Activated CD4-positive, alpha-beta T cell treated with anti-CD3 and anti-CD28 coated beads, Interleukin-2, amount 50 U/mL, for 1 hour (primary cell): ENCODE data around the gene NCOA3.

Source experiments
- DNase-seq: peaks from one replicate; pipeline ENCODE4 v3.0.0-alpha.2; 2020

NCOA3 gene

DNA sequence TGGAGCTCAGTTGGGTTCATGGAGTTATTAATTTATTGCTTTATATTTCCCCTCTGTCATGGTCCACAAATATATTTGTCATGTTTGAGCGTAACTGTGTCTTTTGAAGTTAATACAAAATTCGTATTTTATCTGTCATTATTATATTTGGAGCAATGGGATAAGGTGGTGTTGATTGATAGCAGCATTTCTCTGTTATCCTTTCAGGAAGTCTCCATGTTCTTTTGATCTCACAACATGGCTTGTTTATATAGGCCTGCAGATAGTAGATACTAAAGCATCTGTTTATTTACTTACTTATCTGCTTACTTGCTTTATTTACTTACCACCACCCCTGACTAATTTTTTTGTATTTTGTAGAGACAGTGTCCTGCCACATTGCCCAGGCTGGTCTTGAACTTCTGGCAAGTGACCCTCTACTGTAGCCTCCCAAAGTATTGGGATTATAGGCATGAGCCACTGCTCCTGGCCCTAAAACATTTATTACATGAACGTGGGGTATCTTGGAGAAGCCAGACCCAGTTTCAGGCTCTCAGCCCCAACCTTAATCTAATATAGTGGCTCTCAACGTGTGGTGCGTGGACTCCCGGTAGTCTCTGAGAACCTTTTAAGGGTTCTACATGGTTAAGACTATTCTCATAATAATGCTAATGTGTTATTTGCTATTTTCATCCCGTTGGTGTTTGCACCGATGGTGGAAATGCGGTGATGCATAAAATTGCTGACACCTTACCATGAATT, 104.2 kb downstream of the NCOA3 start:
- no peak for DNase-seq

GRCh38 chr20:47606414-47606982, 104.8 kb downstream of the NCOA3 start:
- no peak for DNase-seq

- no peak for DNase-seq
Observed at GRCh38 chr20:47606983-47607613, 105.4 kb downstream of the NCOA3 start.

GRCh38 chr20:47609001-47609400, 107.3 kb downstream of the NCOA3 start:
- DNase-seq, result no peak

DNA sequence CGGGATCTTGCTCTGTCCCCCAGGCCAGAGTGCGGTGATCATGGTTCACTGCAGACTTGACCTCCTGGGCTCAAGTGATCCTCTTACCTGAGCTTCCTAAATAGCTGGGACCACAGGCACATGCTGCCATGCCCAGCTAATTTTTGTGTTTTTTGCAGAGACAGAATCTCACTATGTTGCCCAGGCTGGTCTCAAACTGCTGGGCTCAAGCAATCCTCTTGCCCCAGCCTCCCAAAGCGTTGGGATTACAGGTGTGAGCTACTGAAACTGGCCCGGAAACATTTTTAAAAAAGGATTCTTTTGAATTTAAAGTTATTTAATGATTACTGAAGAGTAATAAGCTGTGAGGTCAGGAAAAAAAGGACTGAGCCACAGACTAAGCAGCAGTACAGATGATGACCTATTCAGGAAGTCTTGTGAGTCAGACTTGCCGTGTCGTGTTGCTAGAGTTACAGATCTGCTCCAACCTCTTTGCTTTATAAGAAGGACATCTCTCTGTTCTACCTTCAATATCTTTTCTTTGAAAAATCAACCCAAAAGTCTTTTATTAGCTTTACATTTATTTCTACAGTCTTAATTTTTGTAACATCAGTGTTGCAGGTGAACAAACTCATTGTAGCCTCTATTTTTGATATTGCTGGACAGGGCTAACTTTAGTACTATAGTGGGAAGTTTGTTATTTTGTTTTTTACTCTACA, 108.7 kb downstream of the NCOA3 start:
- peak; percentile 72 for DNase-seq

DNA sequence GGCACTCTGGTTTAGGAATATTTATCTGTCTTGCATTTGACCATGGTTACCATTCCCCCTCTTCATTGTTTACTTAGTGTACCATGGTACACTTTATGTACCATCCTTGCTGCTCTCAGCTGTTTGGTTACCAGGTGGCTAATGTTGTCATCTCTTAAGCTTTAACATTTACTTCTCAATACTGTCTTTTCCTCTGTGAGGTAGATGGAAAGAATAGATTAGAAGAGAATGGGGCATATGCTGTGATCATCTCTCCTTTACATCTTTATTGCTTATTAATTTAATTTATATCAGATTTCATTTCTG, 109.2 kb downstream of the NCOA3 start:
- DNase-seq, result no peak

GRCh38 chr20:47611785-47612184, 110.1 kb downstream of the NCOA3 start:
- DNase-seq, result no peak

- DNase-seq, result no peak
Observed at GRCh38 chr20:47612670-47613069, 111.0 kb downstream of the NCOA3 start.

DNA sequence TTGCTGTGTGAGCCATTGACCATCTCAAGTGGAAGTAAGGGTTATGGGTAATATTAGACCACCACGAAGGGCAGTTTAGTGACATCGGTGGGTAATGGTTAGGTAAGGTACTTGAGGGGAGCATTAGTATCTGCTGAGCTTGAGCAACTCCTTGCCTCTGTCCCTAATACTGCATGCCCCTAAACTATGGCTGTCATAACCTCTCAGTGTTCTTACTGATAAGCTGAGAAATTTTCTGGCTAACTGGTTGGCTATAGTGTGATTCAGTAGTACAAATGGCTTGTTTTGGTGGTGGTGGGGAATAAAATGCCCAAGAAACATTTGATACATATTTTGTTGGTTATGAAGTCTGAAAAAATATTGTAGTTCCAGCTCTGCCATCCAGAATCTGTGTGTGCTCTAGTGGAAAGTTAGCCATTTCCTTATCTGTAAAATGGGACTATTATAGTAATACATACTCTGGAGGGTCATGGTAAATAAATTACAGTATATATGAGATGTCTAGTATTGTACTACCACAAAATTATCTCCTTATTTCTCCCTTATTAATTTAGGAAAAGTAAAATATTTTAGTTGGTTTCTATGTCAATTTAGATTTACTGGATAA, 113.1 kb downstream of the NCOA3 start:
- no peak for DNase-seq

DNA sequence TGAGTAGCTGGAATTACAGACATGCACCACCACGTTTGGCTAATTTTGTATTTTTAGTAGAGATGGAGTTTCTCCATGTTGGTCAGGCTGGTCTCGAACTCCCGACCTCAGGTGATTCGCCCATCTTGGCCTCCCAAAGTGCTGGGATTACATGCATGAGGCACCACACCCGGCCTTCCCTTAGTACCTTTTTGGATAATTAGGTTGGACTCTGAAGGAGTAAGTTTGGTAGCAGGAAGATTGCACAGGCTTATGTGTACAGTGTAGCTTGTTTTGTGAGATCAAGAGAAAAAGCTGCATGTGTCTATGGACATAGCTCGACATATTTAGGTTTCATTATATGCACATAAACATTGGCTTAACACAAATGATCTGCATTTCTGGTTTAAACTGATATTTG, 116.8 kb downstream of the NCOA3 start:
- DNase-seq, result no peak

DNA sequence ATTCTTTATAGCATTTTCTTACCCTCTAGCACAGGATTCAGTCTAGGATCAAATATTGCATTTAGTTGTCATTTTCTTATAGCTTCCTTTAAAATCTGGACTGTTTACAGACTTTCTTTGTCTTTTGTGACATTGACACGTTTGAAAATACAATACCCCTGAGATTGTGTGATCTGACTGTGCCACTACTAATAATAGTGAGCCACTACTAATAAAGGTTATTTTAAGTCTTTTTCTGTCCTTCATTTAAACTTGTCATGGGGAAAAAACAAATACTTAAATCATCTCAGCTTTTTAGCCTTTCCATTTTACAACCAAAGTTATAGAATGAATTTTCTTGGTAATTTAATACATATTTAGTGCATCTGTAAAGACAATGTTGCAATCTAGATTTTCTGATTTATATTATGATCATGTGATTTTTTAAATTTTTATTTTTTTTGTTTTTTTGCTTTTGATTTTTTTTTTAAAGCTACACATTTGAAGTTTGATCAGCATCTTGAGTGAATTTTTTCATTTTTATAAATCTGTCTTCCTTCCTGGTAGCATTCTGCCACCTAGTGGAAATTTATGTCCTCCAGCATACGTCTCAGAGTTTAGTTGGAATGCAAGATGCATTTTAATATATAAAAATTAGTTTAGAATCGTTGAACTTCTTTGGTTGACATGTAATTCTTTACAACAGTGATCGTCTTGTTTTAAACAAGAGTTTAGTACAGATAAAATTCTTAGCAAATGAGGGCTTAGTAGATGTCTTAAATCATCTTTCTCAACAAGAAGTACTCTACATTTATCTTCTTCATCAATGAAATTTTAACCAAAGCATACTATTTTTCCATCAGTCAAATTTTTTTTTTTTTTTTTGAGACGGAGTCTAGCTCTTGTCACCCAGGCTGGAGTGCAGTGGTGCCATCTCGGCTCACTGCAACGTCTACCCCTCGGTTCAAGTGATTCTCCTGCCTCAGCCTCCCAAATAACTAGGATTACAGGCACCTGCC, 119.4 kb downstream of the NCOA3 start:
- no peak for DNase-seq

GRCh38 chr20:47622118-47622665, 120.5 kb downstream of the NCOA3 start:
- DNase-seq, result no peak

GRCh38 chr20:47623206-47623605, 121.5 kb downstream of the NCOA3 start:
- no peak for DNase-seq

DNA sequence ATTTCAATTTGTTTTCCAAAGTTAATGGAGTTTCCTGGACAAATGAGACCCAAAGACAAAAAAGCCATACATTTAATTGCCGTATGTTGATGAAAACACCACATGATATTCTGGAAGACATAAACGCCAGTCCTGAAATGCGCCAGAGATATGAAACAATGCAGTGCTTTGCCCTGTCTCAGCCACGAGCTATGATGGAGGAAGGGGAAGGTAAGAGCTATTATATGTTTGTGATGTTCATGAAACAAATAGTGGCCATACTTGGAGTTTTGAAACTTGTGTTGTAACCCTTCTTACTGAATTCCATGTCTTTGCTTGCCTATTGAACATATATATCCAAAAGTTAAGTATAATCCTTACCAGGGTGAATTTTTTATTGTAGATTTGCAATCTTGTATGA, 125.9 kb downstream of the NCOA3 start:
- DNase-seq, result no peak

DNA sequence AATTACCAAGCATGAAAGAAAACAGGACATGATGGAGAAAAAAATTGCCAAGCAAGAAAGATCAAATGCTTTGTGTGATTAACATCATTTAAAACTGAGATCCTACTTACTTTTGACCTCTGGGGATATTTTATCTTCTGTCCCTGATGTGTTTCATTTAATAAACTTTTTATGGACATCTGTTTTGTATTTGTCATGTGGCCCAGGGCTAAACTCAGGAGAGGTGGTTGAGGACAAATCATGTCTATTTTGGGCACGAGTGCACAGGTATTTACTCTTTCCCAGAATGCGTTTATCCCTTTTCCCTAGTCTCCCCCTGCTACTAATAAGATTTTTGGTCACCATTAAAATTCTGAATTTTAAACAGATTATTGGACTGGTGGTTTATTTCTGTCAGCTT, 128.2 kb downstream of the NCOA3 start:
- DNase-seq, result no peak

- DNase-seq, result no peak
Observed at GRCh38 chr20:47631078-47631477, 129.4 kb downstream of the NCOA3 start.

DNA sequence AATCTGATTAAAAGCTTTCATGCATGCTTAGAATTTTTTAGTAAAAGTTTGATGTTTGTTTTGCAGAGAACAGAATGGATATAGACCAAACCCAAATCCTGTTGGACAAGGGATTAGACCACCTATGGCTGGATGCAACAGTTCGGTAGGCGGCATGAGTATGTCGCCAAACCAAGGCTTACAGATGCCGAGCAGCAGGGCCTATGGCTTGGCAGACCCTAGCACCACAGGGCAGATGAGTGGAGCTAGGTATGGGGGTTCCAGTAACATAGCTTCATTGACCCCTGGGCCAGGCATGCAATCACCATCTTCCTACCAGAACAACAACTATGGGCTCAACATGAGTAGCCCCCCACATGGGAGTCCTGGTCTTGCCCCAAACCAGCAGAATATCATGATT, 133.6 kb downstream of the NCOA3 start:
- no peak for DNase-seq

GRCh38 chr20:47638851-47639250, 137.2 kb downstream of the NCOA3 start:
- no peak for DNase-seq

GRCh38 chr20:47642118-47642517, 140.4 kb downstream of the NCOA3 start:
- DNase-seq, result no peak

DNA sequence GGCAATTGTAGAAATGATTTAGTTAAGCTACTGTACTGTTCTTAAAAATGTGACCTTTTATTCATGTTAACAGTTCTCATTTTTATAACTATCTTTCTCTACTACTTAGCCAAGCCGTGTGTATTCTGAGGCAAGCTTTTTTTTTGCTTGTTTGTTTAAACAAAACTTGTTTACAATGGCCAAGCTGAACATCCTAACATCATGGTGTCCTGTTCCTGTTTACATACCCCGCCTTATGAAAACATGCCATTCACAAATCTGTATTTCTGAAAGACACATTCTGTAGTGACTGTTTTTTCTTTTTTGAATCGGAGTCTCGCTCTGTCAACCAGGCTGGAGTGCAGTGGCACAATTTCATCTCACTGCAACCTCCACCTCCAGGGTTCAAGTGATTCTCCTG, 140.9 kb downstream of the NCOA3 start:
- DNase-seq, result no peak

DNA sequence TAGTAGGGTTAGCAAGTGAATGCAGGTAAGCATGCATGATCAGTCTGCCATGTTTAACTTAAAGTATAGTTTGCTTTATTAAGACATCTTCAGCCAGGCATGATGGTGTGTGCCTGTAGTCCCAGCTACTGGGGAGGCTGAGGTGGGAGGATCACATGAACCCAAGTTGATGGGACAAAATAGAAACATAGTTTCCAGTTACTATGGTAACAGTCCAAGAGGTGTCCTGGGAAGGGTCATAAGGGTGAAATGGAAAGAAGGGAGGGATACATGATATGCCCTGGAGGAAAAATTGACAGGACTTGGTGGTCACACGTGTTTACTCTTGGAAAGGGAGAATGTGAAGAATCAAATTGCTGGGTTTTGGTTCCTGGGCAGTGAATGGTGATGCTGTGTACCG, 143.9 kb downstream of the NCOA3 start:
- DNase-seq, result no peak

DNA sequence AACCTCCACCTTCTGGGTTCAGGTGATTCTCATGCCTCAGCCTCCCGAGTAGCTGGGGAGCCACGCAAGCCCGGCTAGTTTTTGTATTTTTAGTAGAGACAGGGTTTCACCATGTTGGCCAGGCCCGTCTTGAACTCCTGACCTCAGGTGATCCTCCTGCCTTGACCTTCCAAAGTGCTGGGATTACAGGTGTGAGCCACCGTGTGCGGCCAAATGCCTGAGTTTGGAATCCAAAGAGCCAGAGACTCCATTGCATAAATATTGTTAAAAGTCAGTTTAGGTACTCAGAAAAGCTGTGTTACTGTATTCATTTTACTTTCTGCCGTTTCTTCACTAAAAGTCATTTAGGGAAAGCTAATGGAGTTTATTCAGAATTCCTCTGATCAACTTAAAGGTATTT, 146.3 kb downstream of the NCOA3 start:
- DNase-seq, result no peak
